GM12878 (cell line): ENCODE data around the gene HUNK. TPM values are rescaled to one million over a fixed set of nuclear protein-coding genes. Genes with fewer than 3 reads are reported as not detected.

ENCODE experiments used
- ATAC-seq: fragments of 200-7000 bp; cut with Tn5 transposase; 3 replicates; pipeline ENCODE4 v1.9.1; 2020; ENCODE audit warnings: mild to moderate bottlenecking, moderate library complexity
- BruUV-seq: library from RNA; stranded (reverse); fragments of 400-500 nt; replicated peaks from 2 replicates; lab custom pipeline; 2021; lab: Mats Ljungman, UMichigan
- CTCF ChIA-PET: fragments of 300-600 bp; sonication (Branson Sonifier 250); formaldehyde crosslinking; extraction: SDS; loops from one replicate; lab custom pipeline; 2021; ENCODE audit warnings: inconsistent platforms; lab: Yijun Ruan, JAX
- POLR2A ChIA-PET: fragments of 350-600 bp; formaldehyde crosslinking; extraction: SDS; loops from one replicate; lab custom pipeline; 2021; ENCODE audit warnings: inconsistent platforms; lab: Charles Lee
- RAD21 ChIA-PET: fragments of 300-600 bp; sonication (Branson Sonifier 250); formaldehyde crosslinking; loops from one replicate; lab custom pipeline; 2023; ENCODE audit warnings: antibody characterized with exemption; ENCODE audit not compliant: unreplicated experiment; lab: Charles Lee
- SMC1A ChIA-PET: fragments of 300-600 bp; sonication (Branson Sonifier 250); formaldehyde crosslinking; loops from one replicate; lab custom pipeline; 2023; ENCODE audit not compliant: unreplicated experiment, uncharacterized antibody; lab: Charles Lee
- DNase-seq: peaks from one replicate; pipeline ENCODE4 v3.0.0-alpha.2; 2011; ENCODE audit warnings: low read depth, low spot score
- FAIRE-seq: peaks from 3 replicates; lab custom pipeline; 2011; peaks lifted over from hg19 to GRCh38; lab: Jason Lieb, UNC
- H2AFZ ChIP-seq: 2 replicates; pipeline ENCODE4 v1.6.0; 2011; ENCODE audit warnings: low read depth, low read length, control low read depth; ENCODE audit not compliant: control insufficient read depth
- H3K27ac ChIP-seq: 2 replicates; pipeline ENCODE4 v1.5.1; 2011; ENCODE audit warnings: control low read depth; ENCODE audit not compliant: control insufficient read depth, insufficient read depth
- H3K27me3 ChIP-seq, 2 experiments: replicated peaks in 1 of 2; 2 replicates each; pipeline versions ENCODE4 v1.6.0 to v1.6.1; 2011; ENCODE audit warnings: low read length in 1 of 2; ENCODE audit not compliant: control insufficient read depth in 2 of 2, insufficient read depth in 2 of 2
- H3K36me3 ChIP-seq, 2 experiments: 2 replicates each; pipeline ENCODE4 v1.5.1; 2011; ENCODE audit warnings: low read length in 1 of 2; ENCODE audit not compliant: control insufficient read depth in 2 of 2, insufficient read depth in 2 of 2
- H3K4me1 ChIP-seq: 2 replicates; pipeline ENCODE4 v1.6.1; 2011; ENCODE audit warnings: mild to moderate bottlenecking, low read length, moderate library complexity, mixed read lengths; ENCODE audit not compliant: control insufficient read depth, insufficient read depth
- H3K4me2 ChIP-seq: 2 replicates; pipeline ENCODE4 v1.6.0; 2011; ENCODE audit warnings: control low read depth; ENCODE audit not compliant: control insufficient read depth, insufficient read depth
- H3K4me3 ChIP-seq: fragments of 200-600 bp; sonication (generic); 2 replicates; pipeline ENCODE4 v1.5.1; 2016
- H3K79me2 ChIP-seq: 2 replicates; pipeline ENCODE4 v1.6.0; 2011; ENCODE audit warnings: low read length; ENCODE audit not compliant: control insufficient read depth, insufficient read depth
- H3K9ac ChIP-seq: 2 replicates; pipeline ENCODE4 v1.8.0; 2011; ENCODE audit warnings: low read length, control low read depth, mixed read lengths; ENCODE audit not compliant: control insufficient read depth, insufficient read depth
- H3K9me3 ChIP-seq: replicated peaks from 3 replicates; pipeline ENCODE4 v1.5.1; 2011; ENCODE audit warnings: mild to moderate bottlenecking, low read length; ENCODE audit not compliant: control insufficient read depth, insufficient read depth
- H4K20me1 ChIP-seq: 2 replicates; pipeline ENCODE4 v1.6.0; 2011; ENCODE audit not compliant: control insufficient read depth, insufficient read depth
- BACH1 ChIP-seq: fragments of 450-650 bp; IDR thresholded peaks from 2 replicates; pipeline ENCODE4 v1.6.1; 2017; ENCODE audit warnings: mild to moderate bottlenecking, borderline replicate concordance
- BCL11A ChIP-seq: IDR thresholded peaks from 2 replicates; pipeline ENCODE4 v1.6.1; 2011; ENCODE audit warnings: low read depth, low read length
- CBX3 ChIP-seq: fragments of 200-600 bp; sonication (generic); IDR thresholded peaks from 2 replicates; pipeline ENCODE4 v1.6.1; 2016; ENCODE audit warnings: low read depth, borderline replicate concordance
- GABPA ChIP-seq: IDR thresholded peaks from 2 replicates; pipeline ENCODE4 v1.6.1; 2014; ENCODE audit warnings: antibody characterized with exemption, low read depth, mild to moderate bottlenecking, inconsistent platforms
- GATAD2B ChIP-seq: fragments of 450-650 bp; conservative IDR thresholded peaks from 2 replicates; pipeline ENCODE4 v1.6.1; 2017; ENCODE audit warnings: low read depth, mild to moderate bottlenecking, moderate library complexity
- HCFC1 ChIP-seq: fragments of 150-350 bp; IDR thresholded peaks from 2 replicates; pipeline ENCODE4 v1.6.1; 2014; ENCODE audit warnings: low read length
- IKZF2 ChIP-seq, 2 experiments: fragments of 450-650 bp; IDR thresholded peaks; 2 replicates each; pipeline ENCODE4 v1.6.1; 2017; ENCODE audit warnings: mild to moderate bottlenecking in 2 of 2, moderate library complexity in 2 of 2
- KLF5 ChIP-seq: fragments of 450-650 bp; IDR thresholded peaks from 2 replicates; pipeline ENCODE4 v1.6.1; 2014; ENCODE audit warnings: mild to moderate bottlenecking; ENCODE audit not compliant: partially characterized antibody
- NBN ChIP-seq: fragments of 450-650 bp; IDR thresholded peaks from 2 replicates; pipeline ENCODE4 v1.6.1; 2016
- NR2C2 ChIP-seq: IDR thresholded peaks from 2 replicates; pipeline ENCODE4 v1.6.1; 2011; ENCODE audit warnings: borderline replicate concordance, low read depth; ENCODE audit not compliant: control insufficient read depth, insufficient read length
- SIN3A ChIP-seq: IDR thresholded peaks from 2 replicates; pipeline ENCODE4 v1.6.1; 2012; ENCODE audit warnings: low read depth, low read length, improper control_type of control experiment
- SMARCA5 ChIP-seq: fragments of 450-650 bp; IDR thresholded peaks from 2 replicates; pipeline ENCODE4 v1.6.1; 2017; ENCODE audit warnings: mild to moderate bottlenecking
- SP1 ChIP-seq: IDR thresholded peaks from one replicate; pipeline ENCODE4 v1.6.1; 2011; ENCODE audit warnings: low read depth, low read length
- SPI1 ChIP-seq: IDR thresholded peaks from 2 replicates; pipeline ENCODE4 v1.6.1; 2011; ENCODE audit warnings: low read depth, mild to moderate bottlenecking, low read length, moderate library complexity, borderline replicate concordance; ENCODE audit not compliant: insufficient read depth
- SREBF2 ChIP-seq: IDR thresholded peaks from 2 replicates; pipeline ENCODE4 v1.6.1; 2012; ENCODE audit warnings: mild to moderate bottlenecking, low read length
- TCF7 ChIP-seq: IDR thresholded peaks from 2 replicates; pipeline ENCODE4 v1.6.1; 2014; ENCODE audit warnings: antibody characterized with exemption, borderline replicate concordance
- ZBTB4 ChIP-seq: fragments of 450-650 bp; formaldehyde crosslinking; IDR thresholded peaks from 2 replicates; pipeline ENCODE4 v1.4.0; 2022; ENCODE audit warnings: mild to moderate bottlenecking, moderate library complexity
- ZNF622 ChIP-seq: fragments of 450-650 bp; IDR thresholded peaks from 2 replicates; pipeline ENCODE4 v1.6.1; 2017; ENCODE audit warnings: mild to moderate bottlenecking, inconsistent platforms
- ZSCAN29 ChIP-seq: fragments of 450-650 bp; IDR thresholded peaks from 2 replicates; pipeline ENCODE4 v1.6.1; 2017; ENCODE audit warnings: mild to moderate bottlenecking, moderate library complexity
- WGBS: methylation state at CpG from one replicate; pipeline ENCODE4 v1.1.6; 2016; ENCODE audit warnings: low lambda C conversion rate; ENCODE audit not compliant: insufficient replicate concordance, insufficient coverage; ENCODE audit errors: missing lambda C conversion rate; 5-methylcytosine and 5-hydroxymethylcytosine counted together
- in situ Hi-C: fragments of 300-500 bp; cut with MboI; formaldehyde crosslinking; loops from 9 replicates; pipeline ENCODE4 v1.14.3; 2018; ENCODE audit warnings: mixed read lengths
- intact Hi-C: fragments of 100-400 bp; cut with micrococcal nuclease; formaldehyde crosslinking; loops from one replicate; pipeline ENCODE4 v1.14.2; 2022; ENCODE audit not compliant: unreplicated experiment
- polyA plus RNA-seq, 11 experiments: library from polyadenylated mRNA; depleted of rRNA in 4 of 11; unstranded in 6 of 11; stranded (reverse) in 5 of 11; fragments of >200 nt; fragmentation: Nextera tagmentation in 4 of 11; fragmentation: Illumina TruSeq in 1 of 11; extraction: Ambion mirVana in 4 of 11; extraction: Trizol in 1 of 11; gene quantifications; 1 replicate in 1 of 11; 2 replicates in 10 of 11; pipeline versions ENCODE4 v1.2.1 to v1.2.3, GENCODE V29; 2011 to 2016; ENCODE audit warnings: inconsistent platforms in 2 of 11, missing spikeins in 2 of 11, low read depth in 1 of 11
- total RNA-seq, 4 experiments: library from RNA; depleted of rRNA in 3 of 4; stranded (reverse); fragments of >200 nt in 3 of 4; fragmentation: Illumina TruSeq in 1 of 4; extraction: Trizol in 1 of 4; gene quantifications; 2 replicates each; pipeline versions ENCODE4 v1.2.1 to v1.2.3, GENCODE V29; 2013 to 2021

The HUNK gene
- total and polyA plus RNA-seq, 10 of the 15 experiments (the other 5 are each of a cell fraction or from before 2014, with no cell fraction given) = under 0.01 to 0.14 (median 0.03) TPM; not detected in 7

GRCh38 chr21:31900121-31900895 is 27.5 kb downstream of the HUNK start:
- Histone ChIP-seq H4K20me1 (no peaks in the 10 kb centered on the region), H3K79me2 (no peaks in the 10 kb centered on the region), H3K27me3 (no peaks in the 10 kb centered on the region), H3K4me1 (no peaks in the 10 kb centered on the region), H2AFZ (no peak overlapping the region), H3K36me3 (no peaks in the 10 kb centered on the region), H3K4me2 (no peak overlapping the region), H3K9me3 (no peaks in the 10 kb centered on the region), H3K9ac (no peak overlapping the region), H3K4me3 (no peak overlapping the region), H3K27ac (no peak overlapping the region)
- TF ChIP-seq CBX3 (no peak), TCF7 (no peak), ZNF622 (no peak), ZBTB4 (CRISPR knock-in tag) (no peak), IKZF2 (IDR thresholded peaks at IDR 0.05) (no peak), SPI1 (no peak), KLF5 (no peak), SMARCA5 (no peak), GABPA (no peak), GATAD2B (no peak), SREBF2 (no peak), NR2C2 (no peak), BACH1 (no peak), SIN3A (no peak), SP1 (no peak), NBN (no peak), BCL11A (no peak), ZSCAN29 (no peak), HCFC1 (no peak)
- 43% methylated on average over 14 of the region's 15 CpGs for WGBS
- ChIA-PET SMC1A (no interaction called here), POLR2A (no interaction called here), CTCF (no interaction called here), RAD21 (no interaction called here)
- in situ Hi-C loops = no loop called here
- ATAC-seq (no peak), DNase-seq (no peak), FAIRE-seq (no peak)
- intact Hi-C loops = no loop called here
- BruUV-seq = no TSS peak
